H1 (cell line): ENCODE results near the gene MEMO1. TPM values are rescaled to one million over a fixed set of nuclear protein-coding genes. Genes with fewer than 3 reads are reported as not detected.

Source experiments
- SAP30 ChIP-seq: fragments of 300-600 bp; sonication (generic); IDR thresholded peaks from 2 replicates; pipeline ENCODE4 v1.7.1; 2012; ENCODE audit warnings: low read length, moderate library complexity, mild to moderate bottlenecking, inconsistent platforms; ENCODE audit not compliant: insufficient read depth, insufficient replicate concordance
- polyA plus RNA-seq, 7 experiments: library from polyadenylated mRNA; depleted of rRNA in 3 of 7; stranded (reverse) in 5 of 7; unstranded in 2 of 7; fragments of >200 nt in 5 of 7; fragments of 200-250 nt in 2 of 7; gene quantifications; 1 replicate in 5 of 7; 2 replicates in 1 of 7; 4 replicates in 1 of 7; pipeline versions ENCODE4 v1.2.1 to v1.2.3, GENCODE V29; 2011 to 2013; ENCODE audit warnings: missing spikeins in 2 of 7, mixed read lengths in 2 of 7
- total RNA-seq: library from RNA; stranded (reverse); fragmentation: NEBNext Ultra II Directional; extraction: Animal tissue kit (Norgen Biotek cat#: 25700); gene quantifications from 2 replicates; pipeline ENCODE4 v1.2.1, GENCODE V29; 2021
- TF ChIP-seq, protein P1 (sequence below): fragments of 300-600 bp; sonication (generic); IDR thresholded peaks from 2 replicates; pipeline ENCODE4 v1.7.1; 2012; ENCODE audit warnings: low read length, moderate library complexity, mild to moderate bottlenecking, inconsistent platforms; ENCODE audit not compliant: insufficient replicate concordance

The MEMO1 gene
- total and polyA plus RNA-seq, 2 of the 8 experiments (the other 6 are each of a cell fraction or from before 2014, with no cell fraction given), result 26.9 to 54.7 TPM

DNA sequence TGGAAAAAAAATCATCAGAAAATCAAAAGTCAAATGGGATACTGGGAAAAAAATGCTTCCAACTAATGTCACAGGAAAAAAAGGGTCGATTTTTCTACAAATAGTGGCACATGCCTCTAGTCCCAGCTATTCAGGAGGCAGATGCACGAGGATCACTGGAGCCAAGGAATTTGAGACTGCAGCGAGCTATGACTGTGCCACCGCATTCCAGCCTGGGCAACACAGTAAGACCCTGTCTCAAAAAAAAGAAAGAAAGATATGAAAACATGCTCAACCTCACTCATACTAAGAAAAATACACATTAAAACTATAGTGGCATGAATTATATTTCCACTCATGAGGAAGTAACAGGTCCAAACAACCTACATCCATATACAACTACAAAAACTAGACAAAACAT lies 17.9 kb downstream of the MEMO1 start (continued):
- TF ChIP-seq, protein P1, sequence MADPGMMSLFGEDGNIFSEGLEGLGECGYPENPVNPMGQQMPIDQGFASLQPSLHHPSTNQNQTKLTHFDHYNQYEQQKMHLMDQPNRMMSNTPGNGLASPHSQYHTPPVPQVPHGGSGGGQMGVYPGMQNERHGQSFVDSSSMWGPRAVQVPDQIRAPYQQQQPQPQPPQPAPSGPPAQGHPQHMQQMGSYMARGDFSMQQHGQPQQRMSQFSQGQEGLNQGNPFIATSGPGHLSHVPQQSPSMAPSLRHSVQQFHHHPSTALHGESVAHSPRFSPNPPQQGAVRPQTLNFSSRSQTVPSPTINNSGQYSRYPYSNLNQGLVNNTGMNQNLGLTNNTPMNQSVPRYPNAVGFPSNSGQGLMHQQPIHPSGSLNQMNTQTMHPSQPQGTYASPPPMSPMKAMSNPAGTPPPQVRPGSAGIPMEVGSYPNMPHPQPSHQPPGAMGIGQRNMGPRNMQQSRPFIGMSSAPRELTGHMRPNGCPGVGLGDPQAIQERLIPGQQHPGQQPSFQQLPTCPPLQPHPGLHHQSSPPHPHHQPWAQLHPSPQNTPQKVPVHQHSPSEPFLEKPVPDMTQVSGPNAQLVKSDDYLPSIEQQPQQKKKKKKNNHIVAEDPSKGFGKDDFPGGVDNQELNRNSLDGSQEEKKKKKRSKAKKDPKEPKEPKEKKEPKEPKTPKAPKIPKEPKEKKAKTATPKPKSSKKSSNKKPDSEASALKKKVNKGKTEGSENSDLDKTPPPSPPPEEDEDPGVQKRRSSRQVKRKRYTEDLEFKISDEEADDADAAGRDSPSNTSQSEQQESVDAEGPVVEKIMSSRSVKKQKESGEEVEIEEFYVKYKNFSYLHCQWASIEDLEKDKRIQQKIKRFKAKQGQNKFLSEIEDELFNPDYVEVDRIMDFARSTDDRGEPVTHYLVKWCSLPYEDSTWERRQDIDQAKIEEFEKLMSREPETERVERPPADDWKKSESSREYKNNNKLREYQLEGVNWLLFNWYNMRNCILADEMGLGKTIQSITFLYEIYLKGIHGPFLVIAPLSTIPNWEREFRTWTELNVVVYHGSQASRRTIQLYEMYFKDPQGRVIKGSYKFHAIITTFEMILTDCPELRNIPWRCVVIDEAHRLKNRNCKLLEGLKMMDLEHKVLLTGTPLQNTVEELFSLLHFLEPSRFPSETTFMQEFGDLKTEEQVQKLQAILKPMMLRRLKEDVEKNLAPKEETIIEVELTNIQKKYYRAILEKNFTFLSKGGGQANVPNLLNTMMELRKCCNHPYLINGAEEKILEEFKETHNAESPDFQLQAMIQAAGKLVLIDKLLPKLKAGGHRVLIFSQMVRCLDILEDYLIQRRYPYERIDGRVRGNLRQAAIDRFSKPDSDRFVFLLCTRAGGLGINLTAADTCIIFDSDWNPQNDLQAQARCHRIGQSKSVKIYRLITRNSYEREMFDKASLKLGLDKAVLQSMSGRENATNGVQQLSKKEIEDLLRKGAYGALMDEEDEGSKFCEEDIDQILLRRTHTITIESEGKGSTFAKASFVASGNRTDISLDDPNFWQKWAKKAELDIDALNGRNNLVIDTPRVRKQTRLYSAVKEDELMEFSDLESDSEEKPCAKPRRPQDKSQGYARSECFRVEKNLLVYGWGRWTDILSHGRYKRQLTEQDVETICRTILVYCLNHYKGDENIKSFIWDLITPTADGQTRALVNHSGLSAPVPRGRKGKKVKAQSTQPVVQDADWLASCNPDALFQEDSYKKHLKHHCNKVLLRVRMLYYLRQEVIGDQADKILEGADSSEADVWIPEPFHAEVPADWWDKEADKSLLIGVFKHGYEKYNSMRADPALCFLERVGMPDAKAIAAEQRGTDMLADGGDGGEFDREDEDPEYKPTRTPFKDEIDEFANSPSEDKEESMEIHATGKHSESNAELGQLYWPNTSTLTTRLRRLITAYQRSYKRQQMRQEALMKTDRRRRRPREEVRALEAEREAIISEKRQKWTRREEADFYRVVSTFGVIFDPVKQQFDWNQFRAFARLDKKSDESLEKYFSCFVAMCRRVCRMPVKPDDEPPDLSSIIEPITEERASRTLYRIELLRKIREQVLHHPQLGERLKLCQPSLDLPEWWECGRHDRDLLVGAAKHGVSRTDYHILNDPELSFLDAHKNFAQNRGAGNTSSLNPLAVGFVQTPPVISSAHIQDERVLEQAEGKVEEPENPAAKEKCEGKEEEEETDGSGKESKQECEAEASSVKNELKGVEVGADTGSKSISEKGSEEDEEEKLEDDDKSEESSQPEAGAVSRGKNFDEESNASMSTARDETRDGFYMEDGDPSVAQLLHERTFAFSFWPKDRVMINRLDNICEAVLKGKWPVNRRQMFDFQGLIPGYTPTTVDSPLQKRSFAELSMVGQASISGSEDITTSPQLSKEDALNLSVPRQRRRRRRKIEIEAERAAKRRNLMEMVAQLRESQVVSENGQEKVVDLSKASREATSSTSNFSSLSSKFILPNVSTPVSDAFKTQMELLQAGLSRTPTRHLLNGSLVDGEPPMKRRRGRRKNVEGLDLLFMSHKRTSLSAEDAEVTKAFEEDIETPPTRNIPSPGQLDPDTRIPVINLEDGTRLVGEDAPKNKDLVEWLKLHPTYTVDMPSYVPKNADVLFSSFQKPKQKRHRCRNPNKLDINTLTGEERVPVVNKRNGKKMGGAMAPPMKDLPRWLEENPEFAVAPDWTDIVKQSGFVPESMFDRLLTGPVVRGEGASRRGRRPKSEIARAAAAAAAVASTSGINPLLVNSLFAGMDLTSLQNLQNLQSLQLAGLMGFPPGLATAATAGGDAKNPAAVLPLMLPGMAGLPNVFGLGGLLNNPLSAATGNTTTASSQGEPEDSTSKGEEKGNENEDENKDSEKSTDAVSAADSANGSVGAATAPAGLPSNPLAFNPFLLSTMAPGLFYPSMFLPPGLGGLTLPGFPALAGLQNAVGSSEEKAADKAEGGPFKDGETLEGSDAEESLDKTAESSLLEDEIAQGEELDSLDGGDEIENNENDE, result no peak
- no peak for TF ChIP-seq SAP30
